ENCODE measurements around the gene DLX1.

DNA sequence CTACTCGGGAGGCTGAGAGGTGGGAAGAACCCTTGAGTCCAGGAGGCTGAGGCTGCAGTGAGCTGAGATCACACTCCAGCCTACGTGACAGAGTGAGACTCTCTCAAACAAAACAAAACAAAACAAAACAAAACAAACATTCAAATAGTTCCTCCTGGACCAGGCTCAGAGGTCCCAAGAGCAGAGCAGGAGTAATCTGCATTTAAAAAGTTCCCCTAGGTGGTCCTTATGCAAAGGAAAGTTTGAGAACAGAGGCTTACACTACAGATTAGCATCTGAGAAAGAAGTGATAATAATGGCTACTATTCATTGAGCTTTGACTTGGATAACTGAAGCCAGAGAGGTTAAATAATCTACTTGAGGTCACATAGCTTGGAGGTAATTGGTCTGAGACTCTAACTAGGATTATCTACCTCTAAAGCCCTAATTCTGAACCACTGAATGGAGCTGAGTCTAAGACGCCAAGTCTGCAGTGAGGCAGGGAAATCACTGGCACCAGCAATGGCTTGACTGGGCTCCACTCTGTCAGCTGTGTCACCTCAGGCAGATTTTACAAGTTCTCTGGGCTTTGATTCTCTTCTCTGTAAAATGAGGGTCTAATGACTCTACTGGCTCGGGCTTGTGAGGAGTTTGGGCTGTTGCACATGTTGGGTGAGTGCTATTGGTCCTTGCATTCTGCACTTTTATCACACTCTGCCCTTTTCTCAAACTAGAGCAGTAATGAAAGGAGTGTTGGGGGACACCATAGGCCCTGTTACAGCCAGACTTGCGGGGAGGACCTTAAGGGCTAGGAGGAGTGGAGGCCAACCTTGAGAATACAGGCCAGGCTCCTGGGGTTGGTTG, 46.6 kb downstream of the DLX1 start:
- TF ChIP-seq POU2F2 (IDR thresholded peaks at IDR 0.05; ENCODE audit: low read depth, low read length) (no peak), POLR2AphosphoS5 (IDR thresholded peaks at IDR 0.05; ENCODE audit: low read depth, low read length) (no peak), POLR2A (IDR thresholded peaks at IDR 0.05; ENCODE audit: low read depth, low read length) (no peak), PAX5 (IDR thresholded peaks at IDR 0.05; ENCODE audit: insufficient read depth, low read length, severe bottlenecking) (no peak)
